ENCODE data around the gene ELOVL5.
"Not testable (repeated sequence)": the region's sequence is repeated elsewhere in the genome, so short reads cannot be mapped to it uniquely, and the experiment has no call there.

ELOVL5 gene

DNA sequence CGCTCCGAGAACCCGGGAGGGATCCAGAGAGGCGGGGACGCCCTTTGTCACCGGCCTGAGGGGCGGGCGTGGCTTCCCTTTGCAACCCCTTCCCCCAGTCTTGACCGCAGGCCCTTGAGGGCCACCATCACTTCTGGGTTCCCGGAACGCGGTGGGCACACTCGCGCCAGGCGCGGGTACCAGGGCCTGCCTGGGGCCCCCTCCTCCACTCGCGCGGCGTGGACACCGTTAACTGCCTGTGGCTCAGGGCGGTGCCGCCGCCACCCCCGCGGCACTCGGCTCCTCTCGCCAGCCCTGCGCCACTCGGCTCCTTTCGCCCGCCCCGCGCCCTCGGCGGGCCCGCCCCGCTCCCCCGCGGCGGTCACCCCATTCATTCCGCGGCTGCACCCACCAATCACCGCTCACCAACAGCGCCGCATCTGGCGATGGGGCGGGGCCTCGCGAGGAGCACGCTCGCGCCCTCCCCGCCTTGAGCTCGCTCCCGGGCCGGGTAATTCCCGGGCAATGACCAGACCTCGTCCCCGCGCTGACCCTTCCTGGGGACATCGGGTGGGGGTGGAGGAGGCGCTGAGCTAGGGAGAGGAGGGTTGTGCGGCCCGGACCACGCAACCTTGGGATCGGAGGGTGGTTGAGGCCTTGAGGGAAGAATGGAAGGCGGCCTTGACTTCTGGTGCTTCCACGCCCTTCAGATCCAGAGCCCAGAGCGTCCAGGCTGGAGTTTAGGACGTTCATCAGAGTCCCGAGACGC is 10.5 kb upstream of the ELOVL5 start:
- DNase-seq = peak; percentile 97

- no peak for DNase-seq
Observed at GRCh38 chr6:53358440-53359094, 9.8 kb upstream of the ELOVL5 start.

DNA sequence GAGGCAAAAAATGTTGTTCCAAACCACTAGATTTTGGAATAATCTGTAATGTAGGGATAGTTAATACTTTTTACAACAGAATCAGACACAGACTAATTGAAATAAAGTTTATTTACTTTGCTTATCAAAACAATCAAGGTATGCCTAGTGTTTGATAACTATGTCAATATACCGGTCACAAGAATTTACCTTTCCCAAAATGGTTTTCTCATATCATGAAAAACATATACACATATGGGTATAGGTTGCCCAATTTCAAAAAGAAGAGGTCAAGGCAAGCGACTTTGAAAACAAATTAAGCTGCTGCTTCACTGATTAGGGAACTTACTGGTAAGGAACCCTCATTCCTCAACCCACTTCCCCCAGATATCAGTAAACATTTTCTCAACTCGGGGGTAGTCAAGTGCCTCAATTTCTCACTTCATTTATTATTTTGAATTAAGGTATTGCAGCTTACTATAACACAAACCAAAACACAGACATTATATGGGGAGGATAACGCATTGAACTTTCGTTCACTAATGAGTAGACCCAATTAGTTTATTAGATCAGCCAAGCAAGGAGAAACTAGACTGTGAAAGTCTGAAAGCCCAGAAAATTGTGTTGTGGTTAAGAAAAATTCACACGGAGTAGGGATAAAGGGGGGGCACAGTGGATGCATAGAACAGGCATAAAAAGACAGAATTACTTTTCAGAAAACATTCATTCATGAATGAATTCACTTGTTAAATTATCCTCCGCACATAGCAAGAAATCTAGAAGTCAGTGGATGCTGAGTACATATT is 9.0 kb upstream of the ELOVL5 start:
- no peak for DNase-seq

GRCh38 chr6:53353624-53354023 is 4.9 kb upstream of the ELOVL5 start:
- DNase-seq = no peak

DNA sequence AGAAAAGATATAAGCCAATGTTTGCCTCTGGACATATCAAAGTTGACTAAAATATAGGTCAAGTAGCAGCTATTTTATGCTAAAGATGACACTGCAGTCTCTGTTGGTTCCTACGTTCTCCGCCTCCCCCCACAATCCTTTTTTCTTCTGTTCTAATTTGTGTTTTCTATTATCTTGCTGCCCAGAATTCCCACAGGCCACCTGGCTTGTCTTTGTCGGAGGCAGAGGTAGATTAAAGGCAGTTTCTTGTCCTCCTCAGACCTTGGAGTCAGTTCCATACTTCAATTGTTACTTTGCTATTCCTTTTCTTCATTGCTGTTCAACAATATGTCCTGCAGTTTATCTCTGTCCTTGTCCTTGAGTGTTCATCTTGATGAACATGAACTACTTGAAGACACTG is 3.6 kb upstream of the ELOVL5 start:
- no peak for DNase-seq

GRCh38 chr6:53349209-53349693 is 501 bp upstream of the ELOVL5 start:
- no peak for DNase-seq

- peak; percentile 88 for DNase-seq
Observed at GRCh38 chr6:53347921-53348370, 804 bp downstream of the ELOVL5 start.

- DNase-seq = no peak
Observed at GRCh38 chr6:53347250-53347920, 1.4 kb downstream of the ELOVL5 start.

GRCh38 chr6:53346049-53346448 is 2.7 kb downstream of the ELOVL5 start:
- DNase-seq = not testable (repeated sequence)

- DNase-seq = no peak
Observed at GRCh38 chr6:53344969-53345368, 3.8 kb downstream of the ELOVL5 start.

DNA sequence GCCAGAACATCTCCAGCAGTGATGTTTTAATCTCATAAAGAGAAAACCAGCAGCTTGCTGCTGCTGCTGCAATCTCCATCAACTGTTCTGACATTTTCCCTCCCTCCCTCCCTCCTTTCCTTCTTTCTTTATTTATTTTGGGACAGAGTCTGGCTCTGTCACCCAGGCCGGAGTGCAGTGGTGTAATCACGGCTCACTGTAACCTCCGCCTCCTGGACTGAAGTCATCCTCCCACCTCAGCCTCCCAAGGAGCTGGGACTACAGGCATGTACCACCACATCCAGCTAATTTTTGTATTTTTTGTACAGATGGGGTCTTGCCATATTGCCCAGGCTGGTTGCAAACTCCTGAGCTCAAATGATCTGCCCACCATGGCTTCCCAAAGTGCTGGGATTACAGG is 5.7 kb downstream of the ELOVL5 start:
- no peak for DNase-seq

- no peak for DNase-seq
Observed at GRCh38 chr6:53342217-53342616, 6.5 kb downstream of the ELOVL5 start.

GRCh38 chr6:53340536-53340935 is 8.2 kb downstream of the ELOVL5 start:
- no peak for DNase-seq

- no peak for DNase-seq
Observed at GRCh38 chr6:53339424-53339823, 9.3 kb downstream of the ELOVL5 start.

- no peak for DNase-seq
Observed at GRCh38 chr6:53338304-53338703, 10.4 kb downstream of the ELOVL5 start.

DNA sequence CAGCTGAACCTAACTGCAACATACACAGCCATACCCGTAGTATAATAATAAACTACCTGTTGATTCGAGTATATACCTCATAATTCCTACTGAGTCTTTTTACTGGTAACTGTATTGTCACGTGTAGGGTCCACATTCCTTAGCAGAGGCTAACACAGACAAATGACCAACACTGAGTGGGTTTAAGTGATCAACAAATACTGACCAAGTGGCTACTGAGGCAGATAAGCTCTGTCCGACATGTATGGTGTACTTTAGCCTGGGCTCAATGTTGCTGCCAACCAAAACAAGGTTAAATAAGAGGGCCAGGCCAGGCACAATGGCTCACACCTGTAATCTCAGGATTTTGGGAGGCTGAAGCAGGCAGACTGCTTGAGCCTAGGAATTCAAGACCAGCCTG is 12.7 kb downstream of the ELOVL5 start:
- no peak for DNase-seq

GRCh38 chr6:53335224-53335994 is 13.3 kb downstream of the ELOVL5 start:
- no peak for DNase-seq

DNA sequence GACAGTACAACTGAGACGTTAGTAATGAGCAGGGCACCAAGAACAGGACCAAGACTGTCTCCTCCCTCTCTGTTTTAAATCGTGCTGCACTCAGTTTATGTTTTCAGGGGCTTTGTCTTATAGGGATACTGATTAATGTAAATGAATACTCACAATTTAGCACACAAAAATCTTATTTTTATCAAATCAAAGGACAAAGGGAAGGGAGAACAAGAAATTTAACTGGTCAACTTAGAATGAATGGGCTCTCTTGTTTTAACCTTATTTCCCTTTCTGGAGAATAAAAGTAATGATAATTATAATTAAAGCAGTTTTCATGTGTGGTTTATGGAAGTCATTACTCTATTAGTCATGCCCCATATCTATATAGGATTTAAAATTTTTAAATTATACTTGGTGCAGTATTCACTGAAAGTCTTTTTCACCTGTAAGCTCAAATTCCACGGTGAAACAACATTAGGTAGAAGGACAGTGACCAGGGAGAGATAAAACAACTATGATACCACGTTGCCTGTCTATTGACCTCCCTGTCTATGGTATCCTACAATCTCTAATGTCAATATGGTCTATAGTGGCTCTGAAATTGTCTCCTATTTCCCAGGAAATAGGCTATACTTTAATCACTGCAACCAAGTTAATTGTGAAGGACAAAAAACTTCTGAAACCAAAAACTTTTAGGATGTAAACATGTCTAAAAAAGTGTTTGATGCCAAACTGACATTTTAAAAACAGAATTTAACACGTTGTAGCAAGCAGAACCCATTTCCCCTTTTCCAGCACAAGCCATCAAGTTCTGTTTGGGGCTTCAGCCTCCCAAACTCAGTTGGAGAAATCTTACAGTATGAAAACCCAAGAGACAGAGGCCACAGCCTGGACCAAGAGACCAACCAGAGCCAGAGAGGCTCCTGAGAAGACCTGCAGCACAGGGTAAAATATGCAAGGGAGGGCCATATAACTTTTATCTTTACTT is 15.0 kb downstream of the ELOVL5 start:
- no peak for DNase-seq

- no peak for DNase-seq
Observed at GRCh38 chr6:53331678-53332077, 17.1 kb downstream of the ELOVL5 start.

- DNase-seq = no peak
Observed at GRCh38 chr6:53330137-53330536, 18.6 kb downstream of the ELOVL5 start.

- no peak for DNase-seq
Observed at GRCh38 chr6:53328375-53328774, 20.4 kb downstream of the ELOVL5 start.
